ENCODE data around the gene GSG1. TPM values are rescaled to one million over a fixed set of nuclear protein-coding genes. Genes with fewer than 3 reads are reported as not detected.
"Not testable (repeated sequence)": the region's sequence is repeated elsewhere in the genome, so short reads cannot be mapped to it uniquely, and the experiment has no call there.

GSG1 gene
- total RNA-seq, 2 experiments from 2014 or later, result not detected

DNA sequence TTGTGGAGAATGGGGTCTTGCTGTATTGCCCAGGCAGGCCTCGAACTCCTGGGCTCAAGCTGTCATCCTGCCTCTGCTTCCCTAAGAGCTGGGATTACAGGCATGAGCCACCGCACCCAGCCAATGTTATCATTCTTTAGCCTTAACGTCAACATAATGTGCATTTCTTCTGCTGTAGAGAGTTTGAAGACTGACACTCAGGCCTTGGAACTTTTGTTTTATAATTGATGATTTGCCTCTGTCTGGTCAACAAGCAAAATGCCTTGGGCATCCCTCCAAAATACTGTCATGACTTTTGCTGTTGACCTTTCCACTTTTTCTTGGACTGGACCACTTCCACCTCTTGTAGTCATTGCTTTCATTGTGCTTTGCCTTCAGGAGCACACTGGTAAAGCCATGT lies 30.3 kb downstream of the GSG1 start:
- H3K36me3 Mint-ChIP-seq (ENCODE audit: low read depth), result peaks cover 5% of the 10 kb centered on the region
- ATAC-seq (no peak), DNase-seq (no peak)
- H3K4me3 Mint-ChIP-seq, result no peak overlapping the region
- ChIA-PET CTCF (interaction anchor here (2.2 kb wide), 1 partner anchor 139 kb away, joined by 8 read pairs; no protein-coding TSS in a partner anchor), POLR2A (no interaction called here)
- H3K27me3 Mint-ChIP-seq (ENCODE audit: low read depth), result no peaks in the 10 kb centered on the region
- no peaks in the 10 kb centered on the region for H3K9me3 Mint-ChIP-seq (ENCODE audit: insufficient read depth)
- no peaks in the 10 kb centered on the region for H3K4me1 Mint-ChIP-seq (ENCODE audit: low read depth)
- H3K27ac Mint-ChIP-seq, result no peak overlapping the region

DNA sequence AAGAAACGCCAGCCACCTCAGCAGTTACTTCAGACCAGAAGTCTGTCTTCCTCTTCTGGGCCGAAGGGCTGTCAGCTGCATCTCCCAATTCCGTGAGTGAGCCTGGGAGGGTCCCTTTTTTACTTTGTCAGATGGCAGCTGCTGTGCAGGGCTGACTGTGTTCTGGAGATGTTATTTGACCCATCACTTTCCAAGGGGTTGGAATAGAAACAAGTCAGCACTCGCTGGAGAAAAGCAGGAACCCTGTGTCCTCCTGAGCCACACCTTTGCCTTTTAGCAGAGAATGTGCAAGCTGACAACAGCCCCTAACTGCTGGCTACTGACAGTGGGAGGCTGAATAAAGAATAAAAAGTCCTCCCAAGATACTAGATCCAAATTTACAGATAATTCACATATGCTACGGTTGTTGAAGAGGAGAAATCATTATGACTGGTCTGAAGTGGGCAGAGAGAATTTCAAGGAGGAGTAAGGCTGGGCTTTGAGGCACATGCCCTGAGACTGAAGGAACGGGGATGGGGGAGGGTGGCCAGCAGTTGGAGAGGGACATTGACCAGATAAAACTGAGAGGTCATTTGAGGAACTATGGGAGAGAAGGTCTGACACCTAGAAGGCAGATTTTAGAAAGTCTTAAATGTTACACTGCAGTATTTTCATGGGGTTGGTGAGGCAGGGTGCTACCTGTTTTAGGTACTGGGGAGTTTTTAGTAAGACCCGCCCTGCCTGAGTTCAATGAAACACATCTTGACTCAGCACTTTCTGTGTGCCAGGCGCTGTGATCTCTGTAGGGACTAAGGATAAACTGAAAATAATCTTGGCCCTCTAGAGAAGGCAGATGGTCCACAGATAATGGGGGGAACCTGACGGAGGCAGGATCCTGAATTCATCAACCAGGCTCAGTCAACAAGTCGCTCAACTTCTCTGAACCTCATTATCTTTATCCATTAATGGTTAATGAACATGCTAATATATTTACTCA lies 31.9 kb downstream of the GSG1 start:
- Mint-ChIP-seq H3K4me3 (no peak overlapping the region), H3K27ac (peak overlapping the region; percentile 19), H3K36me3 (ENCODE audit: low read depth) (peaks cover 5% of the 10 kb centered on the region), H3K9me3 (ENCODE audit: insufficient read depth) (no peaks in the 10 kb centered on the region), H3K27me3 (ENCODE audit: low read depth) (no peaks in the 10 kb centered on the region), H3K4me1 (ENCODE audit: low read depth) (peaks cover 8% of the 10 kb centered on the region)
- ChIA-PET POLR2A (no interaction called here), CTCF (no interaction called here)
- ATAC-seq (no peak), DNase-seq (no peak)

DNA sequence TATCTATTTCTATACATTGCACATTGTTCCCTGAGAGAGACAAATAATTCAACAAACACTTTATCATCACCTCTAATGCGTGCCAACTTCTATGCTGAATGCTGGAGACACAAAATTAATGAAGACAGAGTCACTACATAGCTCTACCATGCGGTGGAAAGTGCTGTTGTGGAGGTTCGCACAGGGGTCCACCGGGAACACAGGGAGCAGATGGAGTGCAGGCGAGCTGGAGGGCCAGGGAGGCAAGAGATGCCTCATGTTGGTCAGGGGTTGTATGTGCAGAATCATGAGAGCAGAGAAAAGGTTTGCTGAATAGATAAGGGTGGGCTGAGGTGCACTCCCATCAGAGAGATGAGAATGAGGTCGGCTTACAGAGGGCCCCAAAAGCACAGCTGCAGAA lies 34.1 kb downstream of the GSG1 start:
- ChIA-PET POLR2A (no interaction called here), CTCF (no interaction called here)
- H3K27ac Mint-ChIP-seq, result peak overlapping the region; percentile 35
- DNase-seq (no peak), ATAC-seq (no peak)
- no peaks in the 10 kb centered on the region for H3K27me3 Mint-ChIP-seq (ENCODE audit: low read depth)
- H3K4me3 Mint-ChIP-seq, result no peak overlapping the region
- H3K36me3 Mint-ChIP-seq (ENCODE audit: low read depth), result peaks cover 3% of the 10 kb centered on the region
- peaks cover 8% of the 10 kb centered on the region for H3K4me1 Mint-ChIP-seq (ENCODE audit: low read depth)
- H3K9me3 Mint-ChIP-seq (ENCODE audit: insufficient read depth), result no peaks in the 10 kb centered on the region

DNA sequence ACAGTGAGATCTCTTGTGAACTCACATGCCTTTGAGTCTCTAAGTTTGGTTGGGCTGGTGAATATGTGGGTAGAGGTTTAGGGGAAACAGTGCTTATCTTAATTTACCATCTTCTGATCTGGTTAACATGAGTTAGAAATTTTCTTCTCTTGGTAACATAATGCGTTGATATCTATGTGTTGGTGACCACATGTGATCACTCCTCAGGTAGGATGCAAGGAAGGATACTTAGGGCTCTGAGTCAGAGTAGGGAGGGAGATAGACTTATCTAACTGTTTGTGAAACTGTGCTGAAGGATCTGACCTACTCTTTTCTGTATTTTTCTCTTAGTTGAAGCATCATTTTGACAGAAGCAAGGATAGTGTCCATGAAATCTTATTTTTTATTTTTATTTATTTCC lies 36.1 kb downstream of the GSG1 start:
- peaks cover 8% of the 10 kb centered on the region for H3K4me1 Mint-ChIP-seq (ENCODE audit: low read depth)
- peaks cover 3% of the 10 kb centered on the region for H3K36me3 Mint-ChIP-seq (ENCODE audit: low read depth)
- no peak overlapping the region for H3K27ac Mint-ChIP-seq
- DNase-seq (no peak), ATAC-seq (peak; percentile 39)
- no peaks in the 10 kb centered on the region for H3K27me3 Mint-ChIP-seq (ENCODE audit: low read depth)
- no peaks in the 10 kb centered on the region for H3K9me3 Mint-ChIP-seq (ENCODE audit: insufficient read depth)
- no peak overlapping the region for H3K4me3 Mint-ChIP-seq
- ChIA-PET CTCF (interaction anchor here (0.6 kb wide), 1 partner anchor 151 kb away, joined by 3 read pairs; no protein-coding TSS in a partner anchor), POLR2A (no interaction called here)

GRCh38 chr12:13066459-13066858 lies 37.0 kb downstream of the GSG1 start:
- ATAC-seq, result no peak
- POLR2A ChIA-PET, result no interaction called here

GRCh38 chr12:13066014-13066413 lies 37.5 kb downstream of the GSG1 start:
- ChIA-PET POLR2A (no interaction called here), CTCF (interaction anchor here (1.2 to 2.6 kb wide), 2 partner anchors 14 to 146 kb away, joined by 3 to 7 read pairs; no protein-coding TSS in a partner anchor)
- no peaks in the 10 kb centered on the region for H3K27me3 Mint-ChIP-seq (ENCODE audit: low read depth)
- H3K36me3 Mint-ChIP-seq (ENCODE audit: low read depth), result peaks cover 3% of the 10 kb centered on the region
- H3K9me3 Mint-ChIP-seq (ENCODE audit: insufficient read depth), result no peaks in the 10 kb centered on the region
- H3K4me1 Mint-ChIP-seq (ENCODE audit: low read depth), result peaks cover 8% of the 10 kb centered on the region
- no peak overlapping the region for H3K27ac Mint-ChIP-seq
- DNase-seq (no peak), ATAC-seq (no peak)
- no peak overlapping the region for H3K4me3 Mint-ChIP-seq

More at GRCh38 chr12:13066459-13066858, 37.0 kb downstream of the GSG1 start:
- peaks cover 8% of the 10 kb centered on the region for H3K4me1 Mint-ChIP-seq (ENCODE audit: low read depth)
- no peak for DNase-seq
- CTCF ChIA-PET, result interaction anchor here (2.6 kb wide), 1 partner anchor 14 kb away, joined by 7 read pairs; no protein-coding TSS in a partner anchor
- no peak overlapping the region for H3K4me3 Mint-ChIP-seq
- H3K36me3 Mint-ChIP-seq (ENCODE audit: low read depth), result peaks cover 3% of the 10 kb centered on the region
- no peaks in the 10 kb centered on the region for H3K27me3 Mint-ChIP-seq (ENCODE audit: low read depth)
- H3K27ac Mint-ChIP-seq, result no peak overlapping the region
- H3K9me3 Mint-ChIP-seq (ENCODE audit: insufficient read depth), result no peaks in the 10 kb centered on the region

- CTCF ChIA-PET, result interaction anchor here (2.2 kb wide), 1 partner anchor 149 kb away, joined by 10 read pairs; no protein-coding TSS in a partner anchor
These were observed 40.8 kb downstream of the GSG1 start for GRCh38 chr12:13062669-13063068.

DNA sequence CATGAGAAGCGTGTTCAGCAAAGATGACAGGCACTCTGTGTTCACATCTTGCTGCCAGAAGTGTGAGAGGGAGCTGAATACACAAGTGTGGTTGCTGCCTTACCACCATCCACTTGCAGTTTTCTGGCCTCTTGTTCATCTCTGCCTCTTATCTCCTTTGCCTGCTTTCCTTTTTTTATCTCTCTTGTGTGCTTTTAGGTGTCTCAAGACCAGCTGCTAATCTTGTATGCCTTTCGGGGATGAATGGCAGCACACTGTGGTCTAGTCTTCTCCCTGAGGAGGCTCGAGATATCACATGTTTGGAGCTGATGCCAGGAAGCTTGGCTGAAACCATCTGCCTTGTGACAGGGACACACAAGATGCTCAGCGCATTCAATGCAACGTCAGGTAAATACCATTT lies 42.1 kb downstream of the GSG1 start:
- POLR2A ChIA-PET, result no interaction called here
- Mint-ChIP-seq H3K4me1 (ENCODE audit: low read depth) (peaks cover under 1% of the 10 kb centered on the region), H3K4me3 (no peak overlapping the region), H3K9me3 (ENCODE audit: insufficient read depth) (no peaks in the 10 kb centered on the region), H3K27me3 (ENCODE audit: low read depth) (no peaks in the 10 kb centered on the region), H3K27ac (no peak overlapping the region), H3K36me3 (ENCODE audit: low read depth) (no peaks in the 10 kb centered on the region)
- ATAC-seq (no peak), DNase-seq (no peak)
- CTCF ChIA-PET, result no interaction called here

More at GRCh38 chr12:13062669-13063068, 40.8 kb downstream of the GSG1 start:
- POLR2A ChIA-PET, result no interaction called here
- DNase-seq (no peak), ATAC-seq (no peak)
- Mint-ChIP-seq H3K27ac (no peak overlapping the region), H3K4me3 (no peak overlapping the region), H3K36me3 (ENCODE audit: low read depth) (no peaks in the 10 kb centered on the region), H3K27me3 (ENCODE audit: low read depth) (no peaks in the 10 kb centered on the region), H3K4me1 (ENCODE audit: low read depth) (peaks cover 8% of the 10 kb centered on the region), H3K9me3 (ENCODE audit: insufficient read depth) (no peaks in the 10 kb centered on the region)

DNA sequence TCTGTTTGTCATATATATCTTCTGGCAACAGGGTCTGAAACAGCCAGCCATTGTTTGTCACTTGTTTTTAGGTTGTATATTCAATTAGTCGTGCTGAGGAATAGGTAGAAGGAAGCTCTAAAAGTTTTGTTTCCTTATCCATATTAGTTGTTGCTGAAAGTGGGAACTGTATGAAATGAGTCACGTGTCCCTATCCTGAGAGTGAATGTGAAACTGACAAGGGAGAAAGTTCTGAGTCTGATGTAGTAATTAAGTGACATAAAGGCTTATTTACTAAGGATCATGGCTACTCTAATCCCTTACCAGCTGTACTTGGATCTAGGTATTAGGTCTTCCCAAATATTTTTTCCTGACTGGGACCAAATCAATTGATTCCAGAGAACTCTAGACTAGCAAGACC lies 42.9 kb downstream of the GSG1 start:
- no peak for ATAC-seq
- Mint-ChIP-seq H3K36me3 (ENCODE audit: low read depth) (no peaks in the 10 kb centered on the region), H3K4me1 (ENCODE audit: low read depth) (peaks cover 2% of the 10 kb centered on the region), H3K27me3 (ENCODE audit: low read depth) (no peaks in the 10 kb centered on the region), H3K9me3 (ENCODE audit: insufficient read depth) (no peaks in the 10 kb centered on the region), H3K27ac (no peak overlapping the region), H3K4me3 (no peak overlapping the region)
- ChIA-PET CTCF (no interaction called here), POLR2A (no interaction called here)
- no peak for DNase-seq

- ATAC-seq; DNase-seq; H3K27ac Mint-ChIP-seq; CTCF ChIA-PET; H3K4me3 Mint-ChIP-seq; H3K36me3 Mint-ChIP-seq (ENCODE audit: low read depth); H3K9me3 Mint-ChIP-seq (ENCODE audit: insufficient read depth); H3K27me3 Mint-ChIP-seq (ENCODE audit: low read depth); POLR2A ChIA-PET; H3K4me1 Mint-ChIP-seq (ENCODE audit: low read depth): not testable (repeated sequence)
These were observed 49.9 kb downstream of the GSG1 start for GRCh38 chr12:13053617-13054016.

DNA sequence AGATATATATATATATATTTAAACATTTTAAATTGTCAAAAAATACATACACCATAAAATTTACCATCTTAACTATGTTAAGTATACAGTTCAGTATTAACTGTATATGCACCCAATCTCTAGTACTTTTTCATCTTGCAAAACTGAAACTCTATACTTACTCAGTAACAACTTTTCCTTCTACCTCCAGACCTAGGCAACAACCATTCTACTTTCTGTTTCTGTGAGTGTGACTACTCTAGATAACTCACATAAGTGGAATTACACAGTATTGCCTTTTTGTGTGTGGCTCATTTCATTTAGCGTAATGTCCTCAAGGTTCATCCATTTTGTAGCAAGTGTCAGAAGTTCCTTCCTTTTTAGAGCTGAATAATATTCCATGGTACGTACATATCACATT lies 51.0 kb downstream of the GSG1 start:
- Mint-ChIP-seq H3K27ac (no peak overlapping the region), H3K27me3 (ENCODE audit: low read depth) (no peaks in the 10 kb centered on the region), H3K4me3 (no peak overlapping the region), H3K4me1 (ENCODE audit: low read depth) (peaks cover 2% of the 10 kb centered on the region), H3K36me3 (ENCODE audit: low read depth) (no peaks in the 10 kb centered on the region), H3K9me3 (ENCODE audit: insufficient read depth) (peaks cover 10% of the 10 kb centered on the region)
- ATAC-seq (no peak), DNase-seq (no peak)
- ChIA-PET CTCF (interaction anchor here (1.0 kb wide), 1 partner anchor 160 kb away, joined by 3 read pairs; no protein-coding TSS in a partner anchor), POLR2A (interaction anchor here (1.1 kb wide), 1 partner anchor 12 kb away, joined by 3 read pairs; no protein-coding TSS in a partner anchor)

GRCh38 chr12:13049816-13050215 lies 53.7 kb downstream of the GSG1 start:
- no peaks in the 10 kb centered on the region for H3K27me3 Mint-ChIP-seq (ENCODE audit: low read depth)
- ATAC-seq, result no peak
- peaks cover 10% of the 10 kb centered on the region for H3K9me3 Mint-ChIP-seq (ENCODE audit: insufficient read depth)
- no peaks in the 10 kb centered on the region for H3K36me3 Mint-ChIP-seq (ENCODE audit: low read depth)
- H3K27ac Mint-ChIP-seq, result no peak overlapping the region
- ChIA-PET CTCF (no interaction called here), POLR2A (no interaction called here)
- H3K4me3 Mint-ChIP-seq, result no peak overlapping the region
- H3K4me1 Mint-ChIP-seq (ENCODE audit: low read depth), result peaks cover 7% of the 10 kb centered on the region
- no peak for DNase-seq

Data from activated CD8-positive, alpha-beta T cell treated with anti-CD3 and anti-CD28 coated beads, Interleukin-2, amount 10 ng/mL, durations not matched to agents 7 days and 5 days (primary cell).